WTC11 (cell line): ENCODE measurements around the gene XPNPEP1. TPM values are rescaled to one million over a fixed set of nuclear protein-coding genes. Genes with fewer than 3 reads are reported as not detected.
A peak's percentile ranks its signal among the peaks of the same experiment; 100 is the strongest.

Source experiments
- ATAC-seq: fragments of 200-7000 bp; cut with Tn5 transposase; 2 replicates; pipeline ENCODE4 v1.10.0; 2021; ENCODE audit warnings: mild to moderate bottlenecking, moderate library complexity
- CTCF ChIA-PET: fragments of 300-600 bp; sonication (Branson Sonifier 250); formaldehyde crosslinking; loops from one replicate; lab custom pipeline; 2021; ENCODE audit warnings: antibody characterized with exemption; lab: Charles Lee
- POLR2A ChIA-PET: fragments of 350-600 bp; sonication (Branson Sonifier 250); formaldehyde crosslinking; loops from one replicate; lab custom pipeline; 2021; ENCODE audit warnings: antibody characterized with exemption; lab: Charles Lee
- DNase-seq: peaks from one replicate; pipeline ENCODE4 v3.0.0; 2021; ENCODE audit warnings: low spot score
- H3K27ac Mint-ChIP-seq: 2 replicates; pipeline ENCODE4 v1.8.0; 2021; ENCODE audit warnings: mixed read lengths
- H3K27me3 Mint-ChIP-seq: 2 replicates; pipeline ENCODE4 v1.8.0; 2021; ENCODE audit warnings: low read depth, mild to moderate bottlenecking, moderate library complexity, mixed read lengths
- H3K36me3 Mint-ChIP-seq: 2 replicates; pipeline ENCODE4 v1.8.0; 2021; ENCODE audit warnings: mixed read lengths
- H3K4me1 Mint-ChIP-seq: 2 replicates; pipeline ENCODE4 v1.8.0; 2022; ENCODE audit warnings: mixed read lengths
- H3K4me3 Mint-ChIP-seq: 2 replicates; pipeline ENCODE4 v1.8.0; 2021; ENCODE audit warnings: mild to moderate bottlenecking, moderate library complexity, mixed read lengths
- H3K9me3 Mint-ChIP-seq: 2 replicates; pipeline ENCODE4 v1.8.0; 2021; ENCODE audit warnings: mixed read lengths
- ETV6 ChIP-seq: sonication (generic); formaldehyde crosslinking; IDR thresholded peaks from 2 replicates; pipeline ENCODE4 v1.8.1; 2022; ENCODE audit warnings: mild to moderate bottlenecking, missing genetic modification reagents
- JAZF1 ChIP-seq: fragments of 250-450 bp; sonication (Bioruptor Pico); IDR thresholded peaks from 2 replicates; pipeline ENCODE4 v1.9.0; 2021; ENCODE audit warnings: moderate library complexity, mild to moderate bottlenecking, inconsistent platforms
- PRRX2 ChIP-seq: fragments of 250-450 bp; sonication (Bioruptor Pico); IDR thresholded peaks from 2 replicates; pipeline ENCODE4 v1.8.0; 2021; ENCODE audit warnings: mild to moderate bottlenecking
- SMAD4 ChIP-seq: sonication (generic); formaldehyde crosslinking; IDR thresholded peaks from 2 replicates; pipeline ENCODE4 v1.8.0; 2022; ENCODE audit warnings: mild to moderate bottlenecking, missing genetic modification reagents
- SP1 ChIP-seq: sonication (generic); formaldehyde crosslinking; conservative IDR thresholded peaks from 2 replicates; pipeline ENCODE4 v1.8.1; 2022; ENCODE audit warnings: missing genetic modification reagents
- TCF7 ChIP-seq: sonication (generic); formaldehyde crosslinking; IDR thresholded peaks from 2 replicates; pipeline ENCODE4 v1.8.0; 2022; ENCODE audit warnings: mild to moderate bottlenecking, low read depth, missing genetic modification reagents, moderate library complexity
- ZNF138 ChIP-seq: sonication (generic); formaldehyde crosslinking; conservative IDR thresholded peaks from 2 replicates; pipeline ENCODE4 v1.8.1; 2022; ENCODE audit warnings: mild to moderate bottlenecking, moderate library complexity, missing genetic modification reagents
- ZNF219 ChIP-seq: sonication (generic); formaldehyde crosslinking; IDR thresholded peaks from 2 replicates; pipeline ENCODE4 v1.8.0; 2023; ENCODE audit warnings: missing genetic modification reagents, mild to moderate bottlenecking, borderline replicate concordance
- ZNF416 ChIP-seq: fragments of 250-450 bp; sonication (Bioruptor Pico); IDR thresholded peaks from 2 replicates; pipeline ENCODE4 v1.9.0; 2021; ENCODE audit warnings: mild to moderate bottlenecking, inconsistent platforms
- ZNF423 ChIP-seq: fragments of 250-450 bp; sonication (Bioruptor Pico); IDR thresholded peaks from 2 replicates; pipeline ENCODE4 v2.1.2; 2022; ENCODE audit warnings: mild to moderate bottlenecking, moderate library complexity
- total RNA-seq: library from RNA; stranded (reverse); gene quantifications from 3 replicates; pipeline ENCODE4 v1.2.3, GENCODE V29; 2021
- TF ChIP-seq, protein P1 (sequence below): sonication (generic); formaldehyde crosslinking; conservative IDR thresholded peaks from 2 replicates; pipeline ENCODE4 v1.8.1; 2022; ENCODE audit warnings: mild to moderate bottlenecking, missing genetic modification reagents
- TF ChIP-seq, protein P2 (sequence below): sonication (generic); formaldehyde crosslinking; IDR thresholded peaks from 2 replicates; pipeline ENCODE4 v1.8.0; 2022; ENCODE audit warnings: mild to moderate bottlenecking, missing genetic modification reagents
- TF ChIP-seq, protein P3 (sequence below): fragments of 250-450 bp; sonication (Bioruptor Pico); IDR thresholded peaks from 2 replicates; pipeline ENCODE4 v1.9.0; 2021; ENCODE audit warnings: mild to moderate bottlenecking
- TF ChIP-seq, protein P4 (sequence below): sonication (generic); formaldehyde crosslinking; IDR thresholded peaks from 2 replicates; pipeline ENCODE4 v1.8.1; 2023; ENCODE audit warnings: mild to moderate bottlenecking, missing genetic modification reagents, moderate library complexity
- TF ChIP-seq, protein P5 (sequence below): fragments of 250-450 bp; sonication (Bioruptor Pico); IDR thresholded peaks from 2 replicates; pipeline ENCODE4 v1.9.0; 2021; ENCODE audit warnings: mild to moderate bottlenecking

Gene XPNPEP1
- total RNA-seq, 1 experiment from 2014 or later, result 59.3 TPM

DNA sequence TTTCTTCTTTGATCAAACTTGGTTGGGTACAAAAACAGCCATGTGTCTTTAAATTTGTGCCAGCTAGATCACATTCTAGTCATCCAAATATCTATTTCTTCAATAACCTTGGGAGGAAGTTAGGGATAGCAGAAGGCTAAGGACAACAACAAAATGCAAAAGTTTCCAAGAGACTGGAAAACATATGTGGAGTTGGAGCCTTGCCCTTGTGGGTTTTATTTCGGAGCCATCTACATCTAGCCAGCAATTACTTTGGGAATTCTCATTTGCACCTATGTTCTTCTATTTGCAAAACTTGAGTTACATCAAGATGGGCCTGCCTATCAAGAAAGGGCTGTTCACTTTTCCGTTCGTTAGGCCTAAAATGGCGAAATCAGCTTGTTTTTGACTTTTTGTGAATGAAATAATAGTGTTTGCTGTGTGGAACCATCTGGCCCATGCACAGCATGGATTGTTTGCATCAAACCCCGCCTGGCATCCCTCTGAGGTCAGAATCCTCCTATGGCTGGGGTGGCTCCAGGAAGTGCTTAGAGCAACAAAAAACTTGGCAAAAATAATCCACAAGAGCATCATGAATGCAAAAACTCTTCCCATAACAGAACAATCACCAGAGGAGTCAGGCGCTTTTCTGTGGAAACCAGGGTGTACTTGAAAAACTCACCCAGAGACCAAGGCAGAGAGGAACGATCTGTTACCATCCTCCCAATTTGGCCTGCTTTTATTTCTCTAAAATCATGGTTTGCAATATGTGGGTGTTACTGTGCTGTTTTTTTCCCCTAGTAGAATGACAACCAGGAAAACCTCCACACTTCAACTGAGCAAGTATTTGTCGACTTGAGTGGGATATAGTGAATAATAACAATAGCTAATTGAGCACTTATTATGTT lies 36.2 kb upstream of the XPNPEP1 start:
- ChIA-PET CTCF (interaction anchor here (0.6 kb wide), 1 partner anchor 25 kb away, joined by 3 read pairs; no protein-coding TSS in a partner anchor), POLR2A (interaction anchor here (1.0 kb wide), 1 partner anchor 32 kb away, joined by 11 read pairs; no protein-coding TSS in a partner anchor)
- peaks cover 57% of the 10 kb centered on the region for H3K4me1 Mint-ChIP-seq
- H3K27ac Mint-ChIP-seq, result peak overlapping the region; percentile 11; the same call in 1 of the 2 replicates
- H3K36me3 Mint-ChIP-seq, result no peaks in the 10 kb centered on the region
- DNase-seq, result no peak
- no peak for ATAC-seq
- H3K27me3 Mint-ChIP-seq, result no peaks in the 10 kb centered on the region; the same call in 1 of the 2 replicates
- TF ChIP-seq SMAD4 (CRISPR knock-in tag), result no peak
- no peak for TF ChIP-seq SP1 (CRISPR knock-in tag)
- no peak for TF ChIP-seq ZNF138
- no peak for TF ChIP-seq ZNF416
- TF ChIP-seq, protein P1, sequence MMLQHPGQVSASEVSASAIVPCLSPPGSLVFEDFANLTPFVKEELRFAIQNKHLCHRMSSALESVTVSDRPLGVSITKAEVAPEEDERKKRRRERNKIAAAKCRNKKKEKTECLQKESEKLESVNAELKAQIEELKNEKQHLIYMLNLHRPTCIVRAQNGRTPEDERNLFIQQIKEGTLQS (CRISPR knock-in tag), result no peak
- 0 out of 2 replicates have a peak, but pooled peaks cover 3% of the 10 kb centered on the region for H3K9me3 Mint-ChIP-seq
- no peak overlapping the region for H3K4me3 Mint-ChIP-seq

DNA sequence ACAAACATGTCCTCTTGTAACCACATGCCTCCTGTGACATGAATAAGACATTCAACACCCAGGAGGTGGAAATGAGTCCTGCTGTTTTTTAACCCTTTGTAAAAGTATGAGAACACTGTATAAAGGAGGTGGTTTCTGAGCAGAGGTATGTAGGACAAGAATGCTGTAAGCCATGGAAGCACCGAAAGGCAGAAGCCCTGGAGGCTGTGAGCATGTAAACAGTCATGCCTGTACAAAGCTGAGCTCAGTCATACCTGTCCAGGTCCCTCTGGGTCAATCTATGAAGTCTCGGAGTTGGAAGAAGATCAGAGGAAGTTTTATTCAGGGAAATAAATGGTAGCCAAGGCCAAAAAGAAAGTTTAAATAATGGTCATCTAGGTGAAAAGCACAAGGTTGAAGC lies 34.7 kb upstream of the XPNPEP1 start:
- peaks cover 61% of the 10 kb centered on the region for H3K4me1 Mint-ChIP-seq
- H3K36me3 Mint-ChIP-seq, result no peaks in the 10 kb centered on the region
- ChIA-PET POLR2A (no interaction called here), CTCF (interaction anchor here (1.4 to 2.1 kb wide), 2 partner anchors 20 to 74 kb away, joined by 5 to 18 read pairs; no protein-coding TSS in a partner anchor)
- no peak for DNase-seq
- no peak overlapping the region for H3K27ac Mint-ChIP-seq
- TF ChIP-seq ZNF219 (no peak), TCF7 (CRISPR knock-in tag) (no peak), JAZF1 (CRISPR knock-in tag) (no peak), ZNF423 (no peak), PRRX2 (CRISPR knock-in tag) (no peak), ETV6 (no peak)
- TF ChIP-seq, protein P2, sequence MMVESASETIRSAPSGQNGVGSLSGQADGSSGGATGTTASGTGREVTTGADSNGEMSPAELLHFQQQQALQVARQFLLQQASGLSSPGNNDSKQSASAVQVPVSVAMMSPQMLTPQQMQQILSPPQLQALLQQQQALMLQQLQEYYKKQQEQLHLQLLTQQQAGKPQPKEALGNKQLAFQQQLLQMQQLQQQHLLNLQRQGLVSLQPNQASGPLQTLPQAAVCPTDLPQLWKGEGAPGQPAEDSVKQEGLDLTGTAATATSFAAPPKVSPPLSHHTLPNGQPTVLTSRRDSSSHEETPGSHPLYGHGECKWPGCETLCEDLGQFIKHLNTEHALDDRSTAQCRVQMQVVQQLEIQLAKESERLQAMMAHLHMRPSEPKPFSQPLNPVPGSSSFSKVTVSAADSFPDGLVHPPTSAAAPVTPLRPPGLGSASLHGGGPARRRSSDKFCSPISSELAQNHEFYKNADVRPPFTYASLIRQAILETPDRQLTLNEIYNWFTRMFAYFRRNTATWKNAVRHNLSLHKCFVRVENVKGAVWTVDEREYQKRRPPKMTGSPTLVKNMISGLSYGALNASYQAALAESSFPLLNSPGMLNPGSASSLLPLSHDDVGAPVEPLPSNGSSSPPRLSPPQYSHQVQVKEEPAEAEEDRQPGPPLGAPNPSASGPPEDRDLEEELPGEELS (CRISPR knock-in tag), result no peak
- TF ChIP-seq, protein P3, sequence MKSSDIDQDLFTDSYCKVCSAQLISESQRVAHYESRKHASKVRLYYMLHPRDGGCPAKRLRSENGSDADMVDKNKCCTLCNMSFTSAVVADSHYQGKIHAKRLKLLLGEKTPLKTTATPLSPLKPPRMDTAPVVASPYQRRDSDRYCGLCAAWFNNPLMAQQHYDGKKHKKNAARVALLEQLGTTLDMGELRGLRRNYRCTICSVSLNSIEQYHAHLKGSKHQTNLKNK, result no peak
- TF ChIP-seq, protein P4, sequence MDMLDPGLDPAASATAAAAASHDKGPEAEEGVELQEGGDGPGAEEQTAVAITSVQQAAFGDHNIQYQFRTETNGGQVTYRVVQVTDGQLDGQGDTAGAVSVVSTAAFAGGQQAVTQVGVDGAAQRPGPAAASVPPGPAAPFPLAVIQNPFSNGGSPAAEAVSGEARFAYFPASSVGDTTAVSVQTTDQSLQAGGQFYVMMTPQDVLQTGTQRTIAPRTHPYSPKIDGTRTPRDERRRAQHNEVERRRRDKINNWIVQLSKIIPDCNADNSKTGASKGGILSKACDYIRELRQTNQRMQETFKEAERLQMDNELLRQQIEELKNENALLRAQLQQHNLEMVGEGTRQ (CRISPR knock-in tag), result no peak
- TF ChIP-seq, protein P5, sequence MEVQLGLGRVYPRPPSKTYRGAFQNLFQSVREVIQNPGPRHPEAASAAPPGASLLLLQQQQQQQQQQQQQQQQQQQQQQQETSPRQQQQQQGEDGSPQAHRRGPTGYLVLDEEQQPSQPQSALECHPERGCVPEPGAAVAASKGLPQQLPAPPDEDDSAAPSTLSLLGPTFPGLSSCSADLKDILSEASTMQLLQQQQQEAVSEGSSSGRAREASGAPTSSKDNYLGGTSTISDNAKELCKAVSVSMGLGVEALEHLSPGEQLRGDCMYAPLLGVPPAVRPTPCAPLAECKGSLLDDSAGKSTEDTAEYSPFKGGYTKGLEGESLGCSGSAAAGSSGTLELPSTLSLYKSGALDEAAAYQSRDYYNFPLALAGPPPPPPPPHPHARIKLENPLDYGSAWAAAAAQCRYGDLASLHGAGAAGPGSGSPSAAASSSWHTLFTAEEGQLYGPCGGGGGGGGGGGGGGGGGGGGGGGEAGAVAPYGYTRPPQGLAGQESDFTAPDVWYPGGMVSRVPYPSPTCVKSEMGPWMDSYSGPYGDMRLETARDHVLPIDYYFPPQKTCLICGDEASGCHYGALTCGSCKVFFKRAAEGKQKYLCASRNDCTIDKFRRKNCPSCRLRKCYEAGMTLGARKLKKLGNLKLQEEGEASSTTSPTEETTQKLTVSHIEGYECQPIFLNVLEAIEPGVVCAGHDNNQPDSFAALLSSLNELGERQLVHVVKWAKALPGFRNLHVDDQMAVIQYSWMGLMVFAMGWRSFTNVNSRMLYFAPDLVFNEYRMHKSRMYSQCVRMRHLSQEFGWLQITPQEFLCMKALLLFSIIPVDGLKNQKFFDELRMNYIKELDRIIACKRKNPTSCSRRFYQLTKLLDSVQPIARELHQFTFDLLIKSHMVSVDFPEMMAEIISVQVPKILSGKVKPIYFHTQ, result no peak
- no peaks in the 10 kb centered on the region; the same call in 1 of the 2 replicates for H3K27me3 Mint-ChIP-seq
- H3K9me3 Mint-ChIP-seq, result 0 out of 2 replicates have a peak, but pooled peaks cover 3% of the 10 kb centered on the region
- ATAC-seq, result no peak
- no peak overlapping the region for H3K4me3 Mint-ChIP-seq
